Stimulated activated CD8-positive, alpha-beta memory T cell treated with anti-CD3 and anti-CD28 coated beads, Interleukin-2, amount 100 ng/mL, for 48 hours (primary cell): ENCODE measurements around the gene GGCX.

Experiments
- DNase-seq, 2 donors: peaks; one replicate each; pipeline ENCODE4 v3.0.0-alpha.2; 2020; ENCODE audit warnings: low read depth in 2 of 2

The GGCX gene

DNA sequence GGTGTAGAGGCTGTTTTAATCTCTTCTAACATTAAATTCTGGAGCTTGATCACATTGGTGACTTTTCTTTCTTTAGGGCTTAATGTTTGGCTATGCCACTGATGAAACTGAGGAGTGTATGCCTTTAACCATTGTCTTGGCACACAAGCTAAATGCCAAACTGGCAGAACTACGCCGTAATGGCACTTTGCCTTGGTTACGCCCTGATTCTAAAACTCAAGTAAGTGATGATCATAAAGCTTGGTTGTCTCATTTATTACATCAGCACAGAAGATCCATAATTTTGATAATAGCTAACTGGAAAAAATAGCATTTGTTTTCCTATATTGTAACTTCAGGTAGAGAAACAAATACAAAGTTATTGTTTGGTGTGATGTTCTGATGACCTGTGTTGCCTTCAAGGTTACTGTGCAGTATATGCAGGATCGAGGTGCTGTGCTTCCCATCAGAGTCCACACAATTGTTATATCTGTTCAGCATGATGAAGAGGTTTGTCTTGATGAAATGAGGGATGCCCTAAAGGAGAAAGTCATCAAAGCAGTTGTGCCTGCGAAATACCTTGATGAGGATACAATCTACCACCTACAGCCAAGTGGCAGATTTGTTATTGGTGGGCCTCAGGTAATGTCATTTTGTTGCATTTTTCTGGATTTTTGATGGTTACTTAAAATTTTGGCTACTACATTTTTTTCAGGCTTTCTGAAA lies 19.4 kb downstream of the GGCX start:
- no peak for DNase-seq

DNA sequence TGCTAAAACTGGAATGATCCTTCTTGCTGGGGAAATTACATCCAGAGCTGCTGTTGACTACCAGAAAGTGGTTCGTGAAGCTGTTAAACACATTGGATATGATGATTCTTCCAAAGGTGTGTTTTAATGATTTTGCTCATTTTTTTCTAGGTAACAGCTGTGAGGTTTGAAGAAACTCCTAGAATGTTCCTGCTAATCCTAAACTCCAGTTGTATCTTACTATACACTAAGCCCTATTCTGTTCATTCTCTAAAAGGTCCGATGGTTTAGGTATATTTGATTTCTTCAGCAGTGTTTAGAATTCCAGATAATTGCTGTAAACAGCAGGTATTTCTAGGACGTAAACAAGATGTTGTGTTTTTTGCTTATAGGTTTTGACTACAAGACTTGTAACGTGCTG lies 20.0 kb downstream of the GGCX start:
- no peak for DNase-seq

DNA sequence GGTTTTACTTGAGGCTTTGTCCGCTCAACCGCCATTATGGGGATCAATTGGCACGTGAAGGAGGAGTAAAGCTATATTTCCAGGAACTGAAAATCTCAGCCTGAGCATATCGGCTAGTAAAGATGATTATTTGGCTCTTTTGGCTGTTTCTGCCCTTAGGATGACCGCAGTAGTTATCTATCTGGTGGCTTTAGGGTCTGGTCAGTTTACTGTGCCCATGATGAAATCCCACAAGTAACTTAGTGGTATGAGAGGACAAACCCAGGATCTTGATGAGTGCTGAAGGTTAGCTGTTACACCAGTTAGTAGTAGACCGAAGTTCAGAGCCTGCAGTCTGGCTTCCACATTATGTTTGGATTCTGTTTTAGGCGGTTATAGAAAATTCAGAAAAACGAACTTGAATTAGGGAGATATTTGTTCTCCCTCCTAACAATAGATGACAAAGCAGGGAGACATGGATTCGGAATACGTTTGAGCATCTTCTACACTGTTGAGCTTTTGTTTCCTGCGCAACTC lies 21.1 kb downstream of the GGCX start:
- DNase-seq: no peak

GRCh38 chr2:85539361-85540132 lies 21.7 kb downstream of the GGCX start:
- DNase-seq: peak; percentile 60 to 64

DNA sequence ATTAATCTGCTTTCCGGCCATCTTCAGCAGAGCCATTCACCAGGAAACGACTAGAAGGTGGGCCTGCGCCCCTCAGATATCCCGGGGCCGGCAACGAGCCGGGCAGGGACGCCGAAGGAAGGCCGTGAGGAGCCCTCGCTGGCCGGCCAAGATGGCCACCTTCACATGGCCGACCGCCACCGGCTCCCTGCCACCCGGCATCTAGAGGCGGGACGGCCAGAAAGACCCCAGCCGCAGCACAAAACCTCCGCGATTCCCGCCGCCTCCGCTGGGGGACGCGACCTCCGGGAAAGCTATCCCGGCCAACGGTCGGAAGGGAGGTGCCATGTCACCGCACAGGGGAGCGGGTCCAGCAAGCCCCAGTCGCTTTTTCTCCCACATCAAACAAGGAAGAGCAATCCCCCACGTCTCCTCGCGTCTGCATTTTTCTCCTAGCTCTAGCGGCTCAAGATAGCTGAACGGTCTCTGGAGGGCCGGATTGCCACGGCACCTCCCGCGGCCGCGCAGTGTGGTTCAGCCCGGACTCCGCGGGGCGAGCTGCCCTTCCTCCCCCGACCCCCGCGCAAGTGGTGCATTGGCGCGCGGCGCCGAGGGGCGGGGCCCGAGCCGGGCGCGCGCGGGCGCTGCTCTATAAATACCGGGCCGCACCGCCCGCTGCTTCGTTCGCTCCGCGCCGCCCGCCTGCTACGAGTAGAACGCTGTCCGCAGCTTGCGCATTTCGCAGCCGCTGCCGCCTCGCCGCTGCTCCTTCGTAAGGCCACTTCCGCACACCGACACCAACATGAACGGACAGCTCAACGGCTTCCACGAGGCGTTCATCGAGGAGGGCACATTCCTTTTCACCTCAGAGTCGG lies 22.6 kb downstream of the GGCX start, which contains the start of gene MAT2A:
TSS of gene MAT2A (plus strand) at position 662 of the 854 bp plus-strand sequence. CDS start at position 782, 120 bp downstream.
- DNase-seq: peak; percentile 88

- no peak for DNase-seq
These were observed 23.4 kb downstream of the GGCX start for GRCh38 chr2:85537600-85538506.

- no peak for DNase-seq
These were observed 24.8 kb downstream of the GGCX start for GRCh38 chr2:85536479-85536878.

GRCh38 chr2:85534881-85535280 lies 26.4 kb downstream of the GGCX start:
- no peak for DNase-seq

GRCh38 chr2:85534099-85534498 lies 27.2 kb downstream of the GGCX start:
- DNase-seq: no peak

DNA sequence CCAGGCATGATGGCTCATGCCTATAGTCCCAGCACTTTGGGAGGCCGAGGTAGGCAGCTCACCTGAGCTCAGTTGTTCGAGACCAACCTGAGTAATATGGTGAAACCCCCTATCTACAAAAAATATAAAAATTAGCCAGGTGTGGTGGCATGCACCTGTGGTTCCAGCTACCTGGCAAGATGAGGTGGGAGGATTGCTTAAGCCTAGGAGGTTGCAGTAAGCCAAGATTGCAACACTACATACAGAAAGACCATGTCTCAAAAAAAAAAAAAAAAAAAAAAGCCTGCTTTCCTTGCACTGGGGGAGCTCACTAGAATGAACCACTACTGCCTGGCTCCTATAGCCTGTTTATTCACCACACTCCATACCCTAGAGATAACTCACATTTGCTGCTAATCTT lies 29.7 kb downstream of the GGCX start:
- DNase-seq: no peak

DNA sequence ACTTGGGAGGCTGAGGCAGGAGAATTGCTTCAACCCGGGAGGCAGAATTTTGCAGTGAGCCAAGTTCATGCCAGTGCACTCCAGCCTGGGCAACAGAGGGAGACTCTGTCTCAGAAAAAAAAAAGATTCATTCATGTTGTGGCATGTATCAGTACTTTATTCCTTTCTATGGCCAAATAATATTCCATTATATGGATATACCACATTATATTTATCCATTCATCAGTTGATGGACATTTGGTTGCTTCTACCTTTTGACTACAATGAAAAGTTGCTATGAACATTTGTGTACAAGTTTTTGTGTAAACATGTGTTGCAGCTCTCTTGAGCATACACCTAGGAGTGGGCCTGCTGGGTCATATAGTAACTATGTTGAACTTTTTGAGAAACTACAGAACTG lies 31.5 kb downstream of the GGCX start:
- DNase-seq: no peak

- DNase-seq: no peak
These were observed 32.9 kb downstream of the GGCX start for GRCh38 chr2:85528355-85528754.

DNA sequence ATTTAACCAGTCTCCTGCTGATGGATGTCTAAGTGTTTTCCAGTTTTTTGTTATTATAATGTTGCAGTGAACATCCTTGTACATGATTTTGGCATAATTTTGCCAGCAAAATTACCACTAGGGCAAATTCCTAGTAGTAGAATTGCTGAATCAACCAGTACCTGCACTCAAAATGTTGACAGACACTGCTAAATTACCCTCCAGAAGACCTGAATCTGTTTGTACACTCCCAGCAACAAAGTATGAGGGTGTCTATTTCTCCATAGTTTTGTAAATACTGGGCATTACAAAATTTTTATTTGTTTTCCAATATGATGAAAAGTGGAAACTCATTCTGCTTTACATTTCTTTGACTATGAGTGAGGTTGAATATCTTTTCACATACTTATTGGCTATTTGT lies 33.5 kb downstream of the GGCX start:
- no peak for DNase-seq

GRCh38 chr2:85525567-85525966 lies 35.7 kb downstream of the GGCX start:
- no peak for DNase-seq

DNA sequence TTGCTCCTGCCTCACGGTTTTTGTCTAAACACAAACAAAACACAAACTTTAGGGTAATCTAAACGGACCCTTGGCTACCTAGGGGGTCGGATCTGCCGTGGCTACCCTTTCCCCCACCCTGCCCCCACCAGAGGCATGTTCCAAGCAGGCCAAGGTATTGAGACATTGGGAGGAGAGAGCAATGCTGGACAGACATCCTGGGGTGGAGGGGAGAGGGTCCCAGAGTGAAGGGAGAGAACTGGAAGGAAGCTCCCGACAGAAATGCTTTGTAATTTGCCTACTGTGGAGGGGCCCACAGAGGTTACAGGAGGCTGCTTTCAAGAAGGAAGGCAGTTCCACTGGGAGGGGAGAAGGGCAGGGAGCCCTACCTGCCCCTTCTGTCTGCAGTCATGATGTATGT lies 36.3 kb downstream of the GGCX start:
- DNase-seq: no peak

- DNase-seq: no peak
These were observed 36.9 kb downstream of the GGCX start for GRCh38 chr2:85524336-85524908.

DNA sequence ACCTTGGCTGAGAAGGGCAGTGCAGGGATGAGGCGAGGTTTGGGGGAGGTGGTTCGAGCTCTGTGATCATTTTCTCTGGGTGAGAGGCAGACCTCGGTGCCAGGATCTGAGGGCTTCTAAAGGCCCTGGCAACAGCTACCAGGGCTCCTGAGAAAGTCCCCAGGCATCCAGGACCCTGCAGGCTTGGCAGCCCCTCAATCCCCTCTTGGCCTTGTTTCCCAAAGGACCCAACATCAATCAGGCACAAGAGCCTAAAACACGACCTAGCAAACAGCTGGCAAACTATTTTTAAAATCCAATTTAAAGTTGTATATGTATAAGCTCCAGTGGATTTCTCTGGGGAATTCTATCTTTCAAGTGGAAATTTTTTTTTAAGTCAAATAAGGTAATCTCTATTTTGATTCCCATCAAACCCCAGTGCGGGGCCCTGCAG lies 37.4 kb downstream of the GGCX start:
- DNase-seq: no peak

DNA sequence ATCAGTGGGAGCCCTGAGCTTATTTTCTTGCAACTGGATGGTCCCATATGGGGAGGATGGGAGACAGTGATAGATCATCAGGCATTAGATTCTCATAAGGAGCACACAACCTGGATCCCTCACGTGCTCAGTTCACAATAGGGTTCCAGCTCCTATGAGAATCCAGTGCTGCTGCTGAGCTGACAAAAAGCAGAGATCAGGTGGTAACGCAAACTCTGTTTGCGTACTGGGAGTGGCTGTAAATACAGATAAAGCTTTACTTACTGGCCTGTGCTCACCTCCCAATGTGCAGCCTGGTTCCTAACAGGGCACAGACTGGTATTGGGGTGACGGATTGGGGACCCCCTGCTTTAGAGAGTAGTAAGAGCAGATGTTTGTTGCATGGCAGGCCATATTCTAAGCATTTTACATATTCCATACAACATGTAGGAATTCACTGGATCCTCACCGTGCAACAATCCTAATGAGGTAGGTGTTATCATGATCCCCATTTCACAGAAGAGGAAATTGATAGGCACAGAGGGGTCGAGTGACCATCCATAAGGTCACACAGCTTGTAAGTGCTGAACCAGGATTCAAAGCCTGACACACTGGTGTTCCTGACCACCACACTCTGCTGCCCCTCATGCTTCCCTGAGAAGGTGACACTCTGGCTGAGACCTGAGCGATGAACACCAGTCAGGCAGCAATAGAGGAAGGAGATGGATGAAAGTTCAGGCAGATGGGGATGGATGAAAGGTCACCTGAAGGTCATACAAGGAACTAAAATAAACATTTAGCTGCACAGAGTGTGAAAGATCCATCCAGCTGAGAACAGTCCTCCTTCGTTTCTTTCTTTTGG lies 38.0 kb downstream of the GGCX start:
- DNase-seq: no peak

GRCh38 chr2:85522090-85522647 lies 39.1 kb downstream of the GGCX start:
- DNase-seq: no peak
